HCT116 (cell line): ENCODE measurements around the gene CSRNP2. TPM values are rescaled to one million over a fixed set of nuclear protein-coding genes. Genes with fewer than 3 reads are reported as not detected.

Experiments used
- ATAC-seq: fragments of 200-7000 bp; cut with Tn5 transposase; 2 replicates; pipeline ENCODE4 v1.9.1; 2020; ENCODE audit warnings: mild to moderate bottlenecking, moderate library complexity
- BruUV-seq: library from RNA; stranded (reverse); fragments of 400-500 nt; replicated peaks from 2 replicates; lab custom pipeline; 2021; lab: Mats Ljungman, UMichigan
- CTCF ChIA-PET: fragments of 300-600 bp; sonication (Branson Sonifier 250); formaldehyde crosslinking; loops from one replicate; lab custom pipeline; 2021; ENCODE audit warnings: antibody characterized with exemption; lab: Charles Lee
- POLR2A ChIA-PET: fragments of 300-600, 350-600 bp; sonication (Branson Sonifier 250); formaldehyde crosslinking; loops from one replicate; lab custom pipeline; 2021; ENCODE audit warnings: antibody characterized with exemption; lab: Charles Lee
- RAD21 ChIA-PET, 2 experiments: fragments of 300-600 bp; sonication (Branson Sonifier 250); formaldehyde crosslinking; loops; one replicate each; lab custom pipeline; 2023; ENCODE audit warnings: low total read pairs in 2 of 2; ENCODE audit not compliant: uncharacterized antibody in 2 of 2, unreplicated experiment in 2 of 2, low non-redundant PET in 1 of 2; lab: Charles Lee
- DNase-seq: peaks from one replicate; pipeline ENCODE4 v3.0.0-alpha.2; 2010; ENCODE audit warnings: low read depth, low spot score
- H2AFZ ChIP-seq: fragments of 200-600 bp; shearing (Covaris generic), sonication (generic); 2 replicates; pipeline ENCODE4 v1.6.1; 2017; ENCODE audit warnings: low read depth, mixed run types, mixed read lengths, antibody characterized with exemption, low read length; ENCODE audit not compliant: poor library complexity, severe bottlenecking
- H3K27ac ChIP-seq: 2 replicates; pipeline ENCODE4 v1.5.1; 2012; ENCODE audit warnings: low read depth, low read length
- H3K27me3 ChIP-seq: fragments of 200-600 bp; sonication (generic); 2 replicates; pipeline ENCODE4 v1.6.1; 2016; ENCODE audit warnings: mixed run types, low read length, mixed read lengths; ENCODE audit not compliant: insufficient read depth
- H3K36me3 ChIP-seq, 2 experiments: fragments of 200-500 bp in 1 of 2; fragments of 200-600 bp in 1 of 2; sonication (Bioruptor generic) in 1 of 2; sonication (generic) in 1 of 2; 2 replicates each; pipeline versions ENCODE4 v1.5.1 to v1.6.1; 2014 to 2016; ENCODE audit warnings: low read length in 2 of 2, inconsistent platforms in 1 of 2, mixed read lengths in 1 of 2, mixed run types in 1 of 2; ENCODE audit not compliant: insufficient read depth in 2 of 2, control insufficient read depth in 1 of 2
- H3K4me1 ChIP-seq, 2 experiments: fragments of 200-600 bp in 1 of 2; sonication (generic) in 1 of 2; 2 replicates each; pipeline versions ENCODE4 v1.5.1 to v1.6.1; 2012 to 2017; ENCODE audit warnings: low read length in 2 of 2, inconsistent platforms in 1 of 2, mild to moderate bottlenecking in 1 of 2, mixed read lengths in 1 of 2, mixed run types in 1 of 2, moderate library complexity in 1 of 2; ENCODE audit not compliant: insufficient read depth in 2 of 2, control insufficient read depth in 1 of 2
- H3K4me2 ChIP-seq: fragments of 200-600 bp; sonication (generic); 2 replicates; pipeline ENCODE4 v1.6.1; 2017; ENCODE audit warnings: mixed run types, low read length, mixed read lengths
- H3K4me3 ChIP-seq, 2 experiments: fragments of 200-600 bp in 1 of 2; sonication (generic) in 1 of 2; replicated peaks in 1 of 2; 2 replicates each; pipeline ENCODE4 v1.5.1; 2011 to 2016; ENCODE audit warnings: low read length in 2 of 2, control low read depth in 1 of 2, low read depth in 1 of 2, mild to moderate bottlenecking in 1 of 2, mixed read lengths in 1 of 2, mixed run types in 1 of 2
- H3K79me2 ChIP-seq: fragments of 200-600 bp; sonication (generic); 2 replicates; pipeline ENCODE4 v1.6.1; 2017; ENCODE audit warnings: mild to moderate bottlenecking, mixed run types, low read length, moderate library complexity, mixed read lengths; ENCODE audit not compliant: insufficient read depth
- H3K9ac ChIP-seq: fragments of 200-600 bp; sonication (generic); 2 replicates; pipeline ENCODE4 v1.6.1; 2016; ENCODE audit warnings: low read length, mixed read lengths
- H3K9me2 ChIP-seq: fragments of 200-600 bp; sonication (generic), shearing (Covaris generic); 2 replicates; pipeline ENCODE4 v1.6.1; 2017; ENCODE audit warnings: mixed run types, mild to moderate bottlenecking, moderate library complexity; ENCODE audit not compliant: insufficient read depth
- H3K9me3 ChIP-seq, 2 experiments: fragments of 200-500 bp in 1 of 2; fragments of 200-600 bp in 1 of 2; sonication (Bioruptor generic) in 1 of 2; sonication (generic) in 1 of 2; 2 replicates each; pipeline ENCODE4 v1.6.1; 2014 to 2017; ENCODE audit warnings: low read length in 2 of 2, mixed read lengths in 2 of 2, inconsistent platforms in 1 of 2, low read depth in 1 of 2, mild to moderate bottlenecking in 1 of 2, mixed run types in 1 of 2, moderate library complexity in 1 of 2; ENCODE audit not compliant: control insufficient read depth in 1 of 2, insufficient read depth in 1 of 2
- H4K20me1 ChIP-seq: fragments of 200-600 bp; sonication (generic), shearing (Covaris generic); 2 replicates; pipeline ENCODE4 v1.6.1; 2017; ENCODE audit warnings: mixed run types, mild to moderate bottlenecking, moderate library complexity; ENCODE audit not compliant: insufficient read depth
- CBX3 ChIP-seq: IDR thresholded peaks from 2 replicates; pipeline ENCODE4 v1.6.1; 2012; ENCODE audit warnings: low read depth
- EGR1 ChIP-seq: IDR thresholded peaks from 2 replicates; pipeline ENCODE4 v1.6.1; 2012; ENCODE audit warnings: low read depth
- ELF1 ChIP-seq: IDR thresholded peaks from 2 replicates; pipeline ENCODE4 v1.6.1; 2012; ENCODE audit warnings: low read depth, borderline replicate concordance
- EZH2 ChIP-seq: fragments of 200-600 bp; sonication (generic); IDR thresholded peaks from 2 replicates; pipeline ENCODE4 v1.6.1; 2017; ENCODE audit warnings: antibody characterized with exemption, mixed run types
- EZH2phosphoT487 ChIP-seq: fragments of 200-600 bp; IDR thresholded peaks from 2 replicates; pipeline ENCODE4 v1.6.1; 2018; ENCODE audit warnings: antibody characterized with exemption, borderline replicate concordance
- FOSL1 ChIP-seq: IDR thresholded peaks from 2 replicates; pipeline ENCODE4 v1.6.1; 2012; ENCODE audit warnings: low read depth
- JUND ChIP-seq: IDR thresholded peaks from 2 replicates; pipeline ENCODE4 v1.6.1; 2012
- POLR2A ChIP-seq: IDR thresholded peaks from 2 replicates; pipeline ENCODE4 v1.7.0; 2011; ENCODE audit warnings: borderline replicate concordance; ENCODE audit not compliant: insufficient read depth, insufficient read length; ENCODE audit errors: extremely low read depth
- POLR2AphosphoS5 ChIP-seq: IDR thresholded peaks from 2 replicates; pipeline ENCODE4 v1.6.1; 2011; ENCODE audit warnings: mild to moderate bottlenecking, low read depth, low read length, moderate library complexity
- RAD21 ChIP-seq: IDR thresholded peaks from 2 replicates; pipeline ENCODE4 v1.6.1; 2012; ENCODE audit warnings: low read depth, mild to moderate bottlenecking
- SIN3A ChIP-seq: IDR thresholded peaks from 2 replicates; pipeline ENCODE4 v1.6.1; 2012; ENCODE audit warnings: low read depth
- SP1 ChIP-seq: IDR thresholded peaks from 2 replicates; pipeline ENCODE4 v1.6.1; 2012; ENCODE audit warnings: low read depth
- SRF ChIP-seq: IDR thresholded peaks from 2 replicates; pipeline ENCODE4 v1.6.1; 2012; ENCODE audit warnings: low read depth
- TCF7L2 ChIP-seq: IDR thresholded peaks from 2 replicates; pipeline ENCODE4 v1.7.0; 2011; ENCODE audit warnings: borderline replicate concordance, inconsistent platforms; ENCODE audit not compliant: insufficient read depth, insufficient read length; ENCODE audit errors: extremely low read depth
- ZNF274 ChIP-seq: fragments of 200-500 bp; sonication (Bioruptor generic); IDR thresholded peaks from 2 replicates; pipeline ENCODE4 v1.6.1; 2014; ENCODE audit warnings: mild to moderate bottlenecking, low read depth, low read length, inconsistent platforms
- intact Hi-C: fragments of 100-400 bp; cut with micrococcal nuclease; formaldehyde crosslinking; loops from 2 replicates; pipeline ENCODE4 v1.10.0; 2022
- total RNA-seq: library from RNA; stranded (reverse); gene quantifications from one replicate; pipeline ENCODE4 v1.2.1, GENCODE V29; 2021; ENCODE audit not compliant: unreplicated experiment
- TF ChIP-seq, protein P1 (sequence below): IDR thresholded peaks from 2 replicates; pipeline ENCODE4 v1.6.1; 2012
- TF ChIP-seq, protein P2 (sequence below): IDR thresholded peaks from 2 replicates; pipeline ENCODE4 v1.6.1; 2012
- TF ChIP-seq, protein P3 (sequence below): IDR thresholded peaks from 2 replicates; pipeline ENCODE4 v1.6.1; 2012; ENCODE audit warnings: low read depth
- TF ChIP-seq, protein P4 (sequence below): IDR thresholded peaks from 2 replicates; pipeline ENCODE4 v1.6.1; 2011; ENCODE audit warnings: mild to moderate bottlenecking, low read length, moderate library complexity; ENCODE audit not compliant: insufficient replicate concordance; ENCODE audit errors: extremely low read depth

Gene CSRNP2
- total RNA-seq, 1 experiment from 2014 or later = 19.0 TPM

DNA sequence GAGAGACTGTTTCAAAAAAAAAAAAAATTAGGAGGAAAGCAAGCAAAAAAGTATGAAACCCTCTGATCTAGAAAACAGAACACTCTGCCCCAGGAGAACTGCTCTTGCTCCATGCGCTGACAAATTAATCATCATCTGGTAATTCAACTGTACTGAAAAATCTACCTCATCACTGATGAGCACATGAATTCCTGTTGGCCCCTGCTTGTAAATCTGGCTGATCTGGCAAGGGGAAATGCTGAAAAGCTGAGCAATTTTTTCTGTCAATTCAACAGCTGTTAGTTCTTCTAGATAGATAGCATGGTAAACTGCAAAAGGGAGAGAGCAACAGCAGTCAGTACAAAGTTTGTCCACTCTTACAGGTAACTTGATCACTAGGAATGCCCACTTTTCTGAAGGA lies 15.2 kb upstream of the CSRNP2 start:
- H2AFZ ChIP-seq = no peak overlapping the region
- intact Hi-C loops = no loop called here
- H3K9me2 ChIP-seq = no peaks in the 10 kb centered on the region
- peaks cover 41 to 50% of the 10 kb centered on the region in 2 experiments; a peak in 3 of 4 replicates for H3K36me3 ChIP-seq
- H4K20me1 ChIP-seq = no peaks in the 10 kb centered on the region
- H3K4me3 ChIP-seq = no peak overlapping the region
- H3K27ac ChIP-seq = no peak overlapping the region
- ChIA-PET POLR2A (no interaction called here), CTCF (no interaction called here), RAD21 (no interaction called here)
- H3K27me3 ChIP-seq = no peaks in the 10 kb centered on the region
- H3K79me2 ChIP-seq = no peaks in the 10 kb centered on the region
- H3K9me3 ChIP-seq = no peaks in the 10 kb centered on the region
- no peak overlapping the region for H3K9ac ChIP-seq
- no peak for ATAC-seq
- no peak for TF ChIP-seq ELF1
- TF ChIP-seq, protein P1, sequence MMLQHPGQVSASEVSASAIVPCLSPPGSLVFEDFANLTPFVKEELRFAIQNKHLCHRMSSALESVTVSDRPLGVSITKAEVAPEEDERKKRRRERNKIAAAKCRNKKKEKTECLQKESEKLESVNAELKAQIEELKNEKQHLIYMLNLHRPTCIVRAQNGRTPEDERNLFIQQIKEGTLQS = no peak
- TF ChIP-seq, protein P2, sequence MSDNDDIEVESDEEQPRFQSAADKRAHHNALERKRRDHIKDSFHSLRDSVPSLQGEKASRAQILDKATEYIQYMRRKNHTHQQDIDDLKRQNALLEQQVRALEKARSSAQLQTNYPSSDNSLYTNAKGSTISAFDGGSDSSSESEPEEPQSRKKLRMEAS = no peak
- no peak for TF ChIP-seq SIN3A
- no peak for TF ChIP-seq POLR2A
- no peak for TF ChIP-seq SRF
- TF ChIP-seq TCF7L2 = no peak
- no peak for TF ChIP-seq EGR1
- no peak for TF ChIP-seq EZH2phosphoT487
- no peak for TF ChIP-seq POLR2AphosphoS5
- TF ChIP-seq SP1 = no peak
- TF ChIP-seq FOSL1 = no peak
- no peak for TF ChIP-seq EZH2
- TF ChIP-seq CBX3 = no peak
- TF ChIP-seq, protein P3, sequence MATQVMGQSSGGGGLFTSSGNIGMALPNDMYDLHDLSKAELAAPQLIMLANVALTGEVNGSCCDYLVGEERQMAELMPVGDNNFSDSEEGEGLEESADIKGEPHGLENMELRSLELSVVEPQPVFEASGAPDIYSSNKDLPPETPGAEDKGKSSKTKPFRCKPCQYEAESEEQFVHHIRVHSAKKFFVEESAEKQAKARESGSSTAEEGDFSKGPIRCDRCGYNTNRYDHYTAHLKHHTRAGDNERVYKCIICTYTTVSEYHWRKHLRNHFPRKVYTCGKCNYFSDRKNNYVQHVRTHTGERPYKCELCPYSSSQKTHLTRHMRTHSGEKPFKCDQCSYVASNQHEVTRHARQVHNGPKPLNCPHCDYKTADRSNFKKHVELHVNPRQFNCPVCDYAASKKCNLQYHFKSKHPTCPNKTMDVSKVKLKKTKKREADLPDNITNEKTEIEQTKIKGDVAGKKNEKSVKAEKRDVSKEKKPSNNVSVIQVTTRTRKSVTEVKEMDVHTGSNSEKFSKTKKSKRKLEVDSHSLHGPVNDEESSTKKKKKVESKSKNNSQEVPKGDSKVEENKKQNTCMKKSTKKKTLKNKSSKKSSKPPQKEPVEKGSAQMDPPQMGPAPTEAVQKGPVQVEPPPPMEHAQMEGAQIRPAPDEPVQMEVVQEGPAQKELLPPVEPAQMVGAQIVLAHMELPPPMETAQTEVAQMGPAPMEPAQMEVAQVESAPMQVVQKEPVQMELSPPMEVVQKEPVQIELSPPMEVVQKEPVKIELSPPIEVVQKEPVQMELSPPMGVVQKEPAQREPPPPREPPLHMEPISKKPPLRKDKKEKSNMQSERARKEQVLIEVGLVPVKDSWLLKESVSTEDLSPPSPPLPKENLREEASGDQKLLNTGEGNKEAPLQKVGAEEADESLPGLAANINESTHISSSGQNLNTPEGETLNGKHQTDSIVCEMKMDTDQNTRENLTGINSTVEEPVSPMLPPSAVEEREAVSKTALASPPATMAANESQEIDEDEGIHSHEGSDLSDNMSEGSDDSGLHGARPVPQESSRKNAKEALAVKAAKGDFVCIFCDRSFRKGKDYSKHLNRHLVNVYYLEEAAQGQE = no peak
- no peak for TF ChIP-seq RAD21
- TF ChIP-seq, protein P4, sequence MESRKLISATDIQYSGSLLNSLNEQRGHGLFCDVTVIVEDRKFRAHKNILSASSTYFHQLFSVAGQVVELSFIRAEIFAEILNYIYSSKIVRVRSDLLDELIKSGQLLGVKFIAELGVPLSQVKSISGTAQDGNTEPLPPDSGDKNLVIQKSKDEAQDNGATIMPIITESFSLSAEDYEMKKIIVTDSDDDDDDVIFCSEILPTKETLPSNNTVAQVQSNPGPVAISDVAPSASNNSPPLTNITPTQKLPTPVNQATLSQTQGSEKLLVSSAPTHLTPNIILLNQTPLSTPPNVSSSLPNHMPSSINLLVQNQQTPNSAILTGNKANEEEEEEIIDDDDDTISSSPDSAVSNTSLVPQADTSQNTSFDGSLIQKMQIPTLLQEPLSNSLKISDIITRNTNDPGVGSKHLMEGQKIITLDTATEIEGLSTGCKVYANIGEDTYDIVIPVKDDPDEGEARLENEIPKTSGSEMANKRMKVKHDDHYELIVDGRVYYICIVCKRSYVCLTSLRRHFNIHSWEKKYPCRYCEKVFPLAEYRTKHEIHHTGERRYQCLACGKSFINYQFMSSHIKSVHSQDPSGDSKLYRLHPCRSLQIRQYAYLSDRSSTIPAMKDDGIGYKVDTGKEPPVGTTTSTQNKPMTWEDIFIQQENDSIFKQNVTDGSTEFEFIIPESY = no peak
- no peak for TF ChIP-seq JUND
- no peak for TF ChIP-seq ZNF274
- no peaks in the 10 kb centered on the region for H3K4me1 ChIP-seq
- BruUV-seq = no TSS peak
- no peak for DNase-seq
- no peak overlapping the region for H3K4me2 ChIP-seq
